ENCODE data around the gene CLEC4F. TPM values are rescaled to one million over a fixed set of nuclear protein-coding genes. Genes with fewer than 3 reads are reported as not detected.

Gene CLEC4F
- total RNA-seq, 2 donors from 2014 or later: 0.35 TPM; not detected in 1

DNA sequence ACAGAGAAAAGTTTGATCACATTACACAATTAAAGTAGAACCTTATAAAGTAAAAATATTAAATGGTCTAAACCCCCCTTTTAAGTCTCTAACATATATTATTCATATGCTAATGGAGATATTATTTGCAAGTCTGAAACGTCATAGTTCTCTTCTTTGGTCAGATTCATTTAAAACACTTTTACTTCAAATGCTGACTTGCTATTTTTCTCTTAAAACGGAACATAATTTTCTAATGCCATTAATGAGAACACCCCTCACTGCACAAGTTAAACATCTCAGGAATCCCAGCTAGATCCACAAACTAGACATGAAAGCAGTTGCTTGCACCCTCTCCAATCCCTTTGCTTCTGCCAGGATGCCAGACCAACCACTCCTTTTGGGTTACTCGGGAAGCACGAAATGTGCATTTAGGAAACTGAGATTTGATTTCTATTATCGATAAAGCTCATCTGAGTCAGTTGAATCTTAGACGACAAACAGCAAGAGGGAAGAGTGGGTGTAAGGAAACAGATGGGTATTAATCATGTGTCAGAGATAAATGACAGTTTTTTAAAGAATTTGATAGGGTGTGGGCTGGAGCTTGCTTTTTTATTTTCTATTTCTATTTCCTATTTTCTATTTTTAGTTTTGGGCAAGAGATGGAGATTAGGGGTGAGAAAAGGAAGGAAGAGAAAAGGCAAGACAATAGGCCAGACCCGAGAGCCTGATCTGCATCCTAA, 53.9 kb downstream of the CLEC4F start:
- no peak for ATAC-seq (replicated peaks)
- Mint-ChIP-seq H3K9me3 (no peaks in the 10 kb centered on the region), H3K27ac (peak overlapping the region; percentile 10)

DNA sequence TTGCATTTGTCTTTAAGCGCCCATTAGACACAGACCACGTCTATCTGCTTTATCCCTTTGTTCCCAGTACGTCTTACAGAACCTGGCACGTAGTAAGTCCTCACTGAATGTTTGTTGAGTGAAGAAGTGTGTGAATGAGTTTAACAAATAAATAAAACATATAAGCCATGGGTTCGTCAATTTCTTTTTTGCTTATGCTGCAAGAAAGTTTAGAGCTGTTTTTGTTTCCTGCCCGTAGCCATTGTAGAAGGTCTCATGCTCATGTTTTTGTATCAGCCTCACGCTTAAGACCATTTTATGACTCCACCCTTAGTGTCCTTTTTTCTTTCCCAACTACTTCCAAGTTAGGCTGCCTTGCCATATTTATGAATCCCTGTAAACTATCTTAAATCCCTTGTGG, 54.9 kb downstream of the CLEC4F start:
- Mint-ChIP-seq H3K27me3 (peaks cover 44% of the 10 kb centered on the region), H3K36me3 (ENCODE audit: low read depth) (no peaks in the 10 kb centered on the region), H3K27ac (no peak overlapping the region), H3K4me3 (no peak overlapping the region), H3K4me1 (peaks cover 5% of the 10 kb centered on the region), H3K9me3 (no peaks in the 10 kb centered on the region)
- no peak for ATAC-seq (replicated peaks)

More for the DNA sequence above, 53.9 kb downstream of the CLEC4F start:
- H3K27me3 Mint-ChIP-seq: peaks cover 50% of the 10 kb centered on the region
- H3K36me3 Mint-ChIP-seq (ENCODE audit: low read depth): no peaks in the 10 kb centered on the region
- peaks cover 5% of the 10 kb centered on the region for H3K4me1 Mint-ChIP-seq
- H3K4me3 Mint-ChIP-seq: peak overlapping the region; percentile 79

DNA sequence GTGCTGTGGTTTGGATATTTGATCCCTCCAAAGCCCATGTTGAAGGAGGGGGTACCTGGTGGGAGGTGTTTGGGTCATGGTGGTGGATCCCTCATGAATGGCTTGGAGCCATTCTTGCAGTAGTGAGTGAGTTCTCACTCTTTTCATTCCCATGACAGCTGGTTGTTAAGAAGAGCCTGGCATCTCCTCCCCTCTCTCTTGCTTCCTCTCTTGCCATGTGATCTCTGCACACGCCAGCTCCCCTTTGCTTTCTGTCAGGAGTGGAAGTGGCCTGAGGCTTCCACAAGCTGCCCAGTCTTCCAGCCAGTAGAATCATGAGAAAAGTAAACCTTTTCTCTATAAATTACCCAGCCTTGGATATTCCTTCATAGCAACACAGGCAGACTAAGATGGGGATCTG, 61.0 kb downstream of the CLEC4F start:
- Mint-ChIP-seq H3K27ac (no peak overlapping the region), H3K36me3 (ENCODE audit: low read depth) (no peaks in the 10 kb centered on the region), H3K4me3 (no peak overlapping the region), H3K27me3 (peaks cover 36% of the 10 kb centered on the region), H3K9me3 (no peaks in the 10 kb centered on the region), H3K4me1 (no peaks in the 10 kb centered on the region)
- ATAC-seq (replicated peaks): no peak

Other genes with a start within 250 kb of the CLEC4F start
- 1 to 10 TPM; 2.0 to 7.4 TPM for gene ADD2, start 52.4 kb downstream of the CLEC4F start, total RNA-seq
- not detected for gene FIGLA, start 30.0 kb downstream of the CLEC4F start, total RNA-seq
- gene CD207, start 15.2 kb upstream of the CLEC4F start, total RNA-seq: not detected
- gene VAX2, start 80.0 kb upstream of the CLEC4F start, total RNA-seq: not detected
- gene ATP6V1B1, start 115.3 kb upstream of the CLEC4F start, total RNA-seq: not detected
- gene ANKRD53, start 158.0 kb upstream of the CLEC4F start, total RNA-seq: under 1 TPM in 1 of 2 donors, not detected in 1; 0.56 TPM
- 10 to 100 TPM; 27.2 to 66.9 TPM for gene TEX261, start 174.3 kb upstream of the CLEC4F start, total RNA-seq
- 10 to 100 TPM; 44.1 to 55.4 TPM for gene NAGK, start 248.0 kb upstream of the CLEC4F start, total RNA-seq

All from activated T-helper 17 cell treated with anti-CD3 and anti-CD28 coated beads, Interleukin-2, amount 50 U/mL, for 72 hours (primary cell).